Adrenal gland (tissue), 5 donors: ENCODE data around the gene GJA3.

ENCODE experiments used
- POLR2A ChIP-seq, 2 donors: fragments of 450-650 bp; IDR thresholded peaks; one replicate each; pipeline ENCODE4 v1.6.1; 2017; ENCODE audit warnings: antibody characterized with exemption in 2 of 2, mild to moderate bottlenecking in 2 of 2, moderate library complexity in 1 of 2
- TF ChIP-seq, protein P1 (sequence below), 6 experiments: fragments of 450-650 bp in 4 of 6; fragments of 200-600 bp in 2 of 6; sonication (generic) in 1 of 6; IDR thresholded peaks; 1 replicate in 5 of 6; 2 replicates in 1 of 6; pipeline versions ENCODE4 v1.5.1 to v1.8.0; 2016 to 2021; ENCODE audit warnings: antibody characterized with exemption in 6 of 6, mild to moderate bottlenecking in 2 of 6, moderate library complexity in 1 of 6
- donor health status: DM: no; HTN: no; CAD: no.

DNA sequence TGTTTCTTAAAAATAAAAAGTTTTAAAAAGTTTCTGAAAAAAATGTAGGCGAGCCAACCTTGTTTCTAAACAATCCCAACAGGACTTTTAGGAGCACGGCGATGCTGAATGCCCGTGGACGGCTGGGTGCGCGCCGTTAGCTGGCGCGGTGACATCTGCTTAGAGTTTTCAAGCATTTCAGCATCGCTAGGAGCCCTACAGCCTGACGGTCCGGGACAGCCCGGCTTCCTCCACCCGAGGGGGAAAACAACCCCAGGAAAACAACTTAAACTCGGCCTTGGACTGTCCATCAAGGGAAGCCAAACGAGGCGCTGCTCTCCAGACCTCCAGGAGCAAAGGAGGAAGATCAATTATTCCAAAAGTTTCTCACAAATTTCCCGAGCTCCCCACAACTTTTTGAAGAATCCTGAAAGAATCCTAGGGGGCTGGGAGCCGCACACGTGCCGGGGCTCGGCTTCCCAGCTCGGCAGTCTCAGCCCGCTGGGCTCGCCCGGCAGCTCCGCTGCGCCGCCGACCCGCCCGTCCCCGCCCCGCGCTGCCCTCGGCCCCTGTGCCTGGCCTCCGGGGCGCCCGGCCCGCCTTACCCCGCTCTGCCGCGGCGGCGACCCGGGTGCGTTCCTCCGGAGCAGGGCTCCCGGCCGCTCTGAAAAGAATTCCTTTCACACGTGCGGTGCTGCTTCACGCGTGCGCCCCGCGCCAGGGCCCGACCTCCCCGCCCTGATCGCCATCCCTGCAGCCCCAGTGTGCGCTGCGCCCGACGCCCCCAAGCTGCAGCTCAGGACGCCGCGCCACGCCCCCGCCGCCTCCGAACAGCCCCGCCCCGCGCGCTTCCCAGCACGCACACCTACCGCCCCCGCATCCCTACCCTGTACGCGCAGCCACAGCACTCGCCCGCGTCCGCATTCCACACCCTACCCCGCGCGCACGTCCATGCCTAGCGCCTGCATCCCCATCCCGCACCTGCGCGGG, at the start of gene GJA3:
- TF ChIP-seq, protein P1, sequence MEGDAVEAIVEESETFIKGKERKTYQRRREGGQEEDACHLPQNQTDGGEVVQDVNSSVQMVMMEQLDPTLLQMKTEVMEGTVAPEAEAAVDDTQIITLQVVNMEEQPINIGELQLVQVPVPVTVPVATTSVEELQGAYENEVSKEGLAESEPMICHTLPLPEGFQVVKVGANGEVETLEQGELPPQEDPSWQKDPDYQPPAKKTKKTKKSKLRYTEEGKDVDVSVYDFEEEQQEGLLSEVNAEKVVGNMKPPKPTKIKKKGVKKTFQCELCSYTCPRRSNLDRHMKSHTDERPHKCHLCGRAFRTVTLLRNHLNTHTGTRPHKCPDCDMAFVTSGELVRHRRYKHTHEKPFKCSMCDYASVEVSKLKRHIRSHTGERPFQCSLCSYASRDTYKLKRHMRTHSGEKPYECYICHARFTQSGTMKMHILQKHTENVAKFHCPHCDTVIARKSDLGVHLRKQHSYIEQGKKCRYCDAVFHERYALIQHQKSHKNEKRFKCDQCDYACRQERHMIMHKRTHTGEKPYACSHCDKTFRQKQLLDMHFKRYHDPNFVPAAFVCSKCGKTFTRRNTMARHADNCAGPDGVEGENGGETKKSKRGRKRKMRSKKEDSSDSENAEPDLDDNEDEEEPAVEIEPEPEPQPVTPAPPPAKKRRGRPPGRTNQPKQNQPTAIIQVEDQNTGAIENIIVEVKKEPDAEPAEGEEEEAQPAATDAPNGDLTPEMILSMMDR (IDR thresholded peaks at IDR 0.05): no peak
- TF ChIP-seq POLR2A (IDR thresholded peaks at IDR 0.05): no peak
